GM23248 (cell line): ENCODE results near the gene HABP4.

Source experiments
- EZH2 ChIP-seq: fragments of 200-600 bp; sonication (generic); IDR thresholded peaks from 2 replicates; pipeline ENCODE4 v1.6.1; 2018; ENCODE audit warnings: antibody characterized with exemption, mild to moderate bottlenecking; ENCODE audit not compliant: insufficient read depth, poor library complexity, severe bottlenecking
- EZH2phosphoT487 ChIP-seq: fragments of 200-600 bp; sonication (generic); IDR thresholded peaks from 2 replicates; pipeline ENCODE4 v1.6.1; 2018; ENCODE audit warnings: antibody characterized with exemption, moderate library complexity, mild to moderate bottlenecking, low read depth; ENCODE audit not compliant: insufficient read depth

GRCh38 chr9:96501633-96502538 lies 51.9 kb downstream of the HABP4 start:
- no peak for TF ChIP-seq EZH2
- no peak for TF ChIP-seq EZH2phosphoT487
